Mesothelial cell of epicardium (in vitro differentiated cells): Measurements from ENCODE around the gene ARRB1. TPM values are rescaled to one million over a fixed set of nuclear protein-coding genes. Genes with fewer than 3 reads are reported as not detected.
A peak's percentile ranks its signal among the peaks of the same experiment; 100 is the strongest.

Experiments used
- DNase-seq, 2 experiments: peaks; one replicate each; pipeline ENCODE4 v3.0.0; 2021; ENCODE audit warnings: low spot score in 2 of 2; ENCODE audit not compliant: unreplicated experiment in 2 of 2
- H3K27ac Mint-ChIP-seq: 2 replicates; pipeline ENCODE4 v1.8.0; 2021; ENCODE audit warnings: mixed read lengths
- H3K27me3 Mint-ChIP-seq: 2 replicates; pipeline ENCODE4 v1.8.0; 2021; ENCODE audit warnings: low read depth, mixed read lengths
- H3K36me3 Mint-ChIP-seq: 2 replicates; pipeline ENCODE4 v1.8.0; 2021; ENCODE audit warnings: mixed read lengths
- H3K4me1 Mint-ChIP-seq: 2 replicates; pipeline ENCODE4 v1.8.0; 2021; ENCODE audit warnings: mixed read lengths
- H3K4me3 Mint-ChIP-seq: 2 replicates; pipeline ENCODE4 v1.8.0; 2021; ENCODE audit warnings: mild to moderate bottlenecking, moderate library complexity, mixed read lengths
- H3K9me3 Mint-ChIP-seq: 2 replicates; pipeline ENCODE4 v1.8.0; 2021; ENCODE audit warnings: mixed read lengths
- total RNA-seq: library from RNA; stranded (reverse); gene quantifications from 3 replicates; pipeline ENCODE4 v1.2.1, GENCODE V29; 2021
- TF ChIP-seq, protein P1 (sequence below): fragments of 200-600 bp; sonication (generic); IDR thresholded peaks from one replicate; pipeline ENCODE4 v1.5.0; 2021; ENCODE audit warnings: antibody characterized with exemption; ENCODE audit not compliant: unreplicated experiment

The ARRB1 gene
- total RNA-seq, 1 donor from 2014 or later: 17.5 TPM

- Mint-ChIP-seq H3K4me1 (peaks cover 9% of the 10 kb centered on the region), H3K36me3 (no peaks in the 10 kb centered on the region), H3K27me3 (peaks cover 4% of the 10 kb centered on the region), H3K27ac (no peak overlapping the region), H3K4me3 (no peak overlapping the region), H3K9me3 (no peaks in the 10 kb centered on the region)
- TF ChIP-seq, protein P1, sequence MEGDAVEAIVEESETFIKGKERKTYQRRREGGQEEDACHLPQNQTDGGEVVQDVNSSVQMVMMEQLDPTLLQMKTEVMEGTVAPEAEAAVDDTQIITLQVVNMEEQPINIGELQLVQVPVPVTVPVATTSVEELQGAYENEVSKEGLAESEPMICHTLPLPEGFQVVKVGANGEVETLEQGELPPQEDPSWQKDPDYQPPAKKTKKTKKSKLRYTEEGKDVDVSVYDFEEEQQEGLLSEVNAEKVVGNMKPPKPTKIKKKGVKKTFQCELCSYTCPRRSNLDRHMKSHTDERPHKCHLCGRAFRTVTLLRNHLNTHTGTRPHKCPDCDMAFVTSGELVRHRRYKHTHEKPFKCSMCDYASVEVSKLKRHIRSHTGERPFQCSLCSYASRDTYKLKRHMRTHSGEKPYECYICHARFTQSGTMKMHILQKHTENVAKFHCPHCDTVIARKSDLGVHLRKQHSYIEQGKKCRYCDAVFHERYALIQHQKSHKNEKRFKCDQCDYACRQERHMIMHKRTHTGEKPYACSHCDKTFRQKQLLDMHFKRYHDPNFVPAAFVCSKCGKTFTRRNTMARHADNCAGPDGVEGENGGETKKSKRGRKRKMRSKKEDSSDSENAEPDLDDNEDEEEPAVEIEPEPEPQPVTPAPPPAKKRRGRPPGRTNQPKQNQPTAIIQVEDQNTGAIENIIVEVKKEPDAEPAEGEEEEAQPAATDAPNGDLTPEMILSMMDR: no peak
- no peak for DNase-seq
These were observed 38.5 kb upstream of the ARRB1 start for GRCh38 chr11:75389925-75390324.

DNA sequence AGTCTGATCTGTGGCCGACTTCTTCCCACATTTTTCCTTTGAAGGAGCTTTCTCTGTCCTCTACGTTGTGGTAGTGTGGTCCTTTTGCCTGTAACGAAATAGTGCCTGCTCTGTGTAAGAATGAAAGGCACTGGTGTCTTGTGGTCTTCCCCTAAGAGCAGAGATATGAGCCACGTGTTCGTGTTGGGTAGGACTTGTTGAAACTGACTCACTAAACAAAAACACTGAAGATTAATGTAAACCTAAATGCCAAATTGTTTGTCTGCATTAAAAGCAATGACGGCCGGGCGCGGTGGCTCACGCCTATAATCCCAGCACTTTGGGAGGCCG, 37.8 kb upstream of the ARRB1 start:
- Mint-ChIP-seq H3K27ac (no peak overlapping the region), H3K4me1 (peaks cover 11% of the 10 kb centered on the region), H3K4me3 (no peak overlapping the region), H3K27me3 (peaks cover 4% of the 10 kb centered on the region), H3K9me3 (no peaks in the 10 kb centered on the region), H3K36me3 (no peaks in the 10 kb centered on the region)
- TF ChIP-seq, protein P1: no peak
- DNase-seq: no peak

DNA sequence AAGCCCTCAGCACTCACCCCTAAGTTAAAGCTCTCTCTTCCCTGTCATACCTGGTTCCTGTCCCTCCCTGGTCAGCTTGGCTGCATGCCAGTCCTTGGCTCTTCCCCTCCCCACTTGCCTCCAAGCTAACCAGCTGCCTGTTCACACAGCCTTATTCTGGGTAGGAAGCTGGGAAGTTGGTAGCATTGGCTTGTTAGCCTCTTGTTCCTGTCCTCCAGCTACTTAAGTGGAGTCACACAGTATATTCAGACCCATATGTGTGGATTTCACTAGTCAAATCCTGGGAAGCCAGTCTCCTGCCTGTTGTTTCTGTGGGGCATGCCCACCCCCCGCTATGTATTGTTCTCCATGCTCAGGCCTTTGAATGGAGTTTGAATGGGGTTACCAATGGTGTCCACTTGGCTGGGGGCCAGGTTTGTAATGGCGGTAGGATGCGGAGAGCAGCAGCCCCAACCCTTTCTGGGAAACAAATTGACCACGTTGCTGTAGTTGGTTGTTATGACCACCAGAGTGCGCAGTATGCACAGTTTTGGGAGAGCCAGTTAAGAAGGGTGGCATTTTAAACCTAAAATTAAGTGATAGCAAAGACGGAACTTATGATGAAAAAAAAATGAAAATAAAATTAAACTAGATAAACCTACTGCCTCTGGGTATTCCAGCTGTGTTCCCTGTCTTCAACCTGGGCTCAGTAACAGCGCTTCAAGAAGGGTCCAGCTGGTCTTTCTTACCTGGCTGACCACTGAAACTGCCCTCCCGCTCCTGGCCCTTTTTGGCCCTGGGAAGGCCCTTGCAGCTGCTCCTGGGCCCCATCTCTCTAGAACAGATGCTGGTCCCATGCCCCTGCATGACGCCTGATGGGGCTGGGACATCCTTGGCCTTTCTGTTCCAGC, 37.2 kb upstream of the ARRB1 start:
- TF ChIP-seq, protein P1: peak; percentile 81
- H3K4me1 Mint-ChIP-seq: peaks cover 11% of the 10 kb centered on the region
- H3K9me3 Mint-ChIP-seq: no peaks in the 10 kb centered on the region
- H3K27ac Mint-ChIP-seq: no peak overlapping the region
- H3K36me3 Mint-ChIP-seq: no peaks in the 10 kb centered on the region
- no peak overlapping the region for H3K4me3 Mint-ChIP-seq
- peak; percentile 40 to 67 for DNase-seq
- H3K27me3 Mint-ChIP-seq: peaks cover 4% of the 10 kb centered on the region

DNA sequence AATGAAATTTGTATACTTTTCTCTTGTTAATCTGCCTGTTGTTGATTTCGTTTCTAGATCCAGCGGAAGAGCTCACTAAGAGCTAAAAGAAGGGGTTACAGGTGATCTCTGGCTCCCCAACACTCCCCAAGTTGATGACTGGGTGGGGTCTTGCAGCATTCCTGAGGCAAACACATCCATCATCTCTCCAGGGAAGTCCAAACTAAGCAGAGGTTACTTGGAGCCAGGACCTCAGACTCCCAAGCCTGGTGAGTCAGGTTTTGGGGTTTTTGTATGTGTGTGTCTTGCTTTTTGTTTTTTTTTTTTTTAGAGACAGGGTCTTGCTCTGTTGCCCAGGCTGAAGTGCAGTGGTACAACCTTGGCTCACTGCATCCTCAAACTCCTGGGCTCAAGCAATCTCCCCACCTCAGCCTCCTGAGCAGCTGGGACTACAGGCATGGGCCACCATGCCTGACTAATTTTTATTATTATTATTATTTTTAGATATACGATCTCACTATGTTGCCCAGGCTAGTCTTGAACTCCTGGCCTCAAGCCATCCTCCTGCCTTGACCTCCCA, 36.4 kb upstream of the ARRB1 start:
- H3K4me3 Mint-ChIP-seq: no peak overlapping the region
- H3K27me3 Mint-ChIP-seq: peaks cover 4% of the 10 kb centered on the region
- peaks cover 11% of the 10 kb centered on the region for H3K4me1 Mint-ChIP-seq
- peak overlapping the region; percentile 1 for H3K27ac Mint-ChIP-seq
- TF ChIP-seq, protein P1: no peak
- no peaks in the 10 kb centered on the region for H3K36me3 Mint-ChIP-seq
- no peak for DNase-seq
- no peaks in the 10 kb centered on the region for H3K9me3 Mint-ChIP-seq

DNA sequence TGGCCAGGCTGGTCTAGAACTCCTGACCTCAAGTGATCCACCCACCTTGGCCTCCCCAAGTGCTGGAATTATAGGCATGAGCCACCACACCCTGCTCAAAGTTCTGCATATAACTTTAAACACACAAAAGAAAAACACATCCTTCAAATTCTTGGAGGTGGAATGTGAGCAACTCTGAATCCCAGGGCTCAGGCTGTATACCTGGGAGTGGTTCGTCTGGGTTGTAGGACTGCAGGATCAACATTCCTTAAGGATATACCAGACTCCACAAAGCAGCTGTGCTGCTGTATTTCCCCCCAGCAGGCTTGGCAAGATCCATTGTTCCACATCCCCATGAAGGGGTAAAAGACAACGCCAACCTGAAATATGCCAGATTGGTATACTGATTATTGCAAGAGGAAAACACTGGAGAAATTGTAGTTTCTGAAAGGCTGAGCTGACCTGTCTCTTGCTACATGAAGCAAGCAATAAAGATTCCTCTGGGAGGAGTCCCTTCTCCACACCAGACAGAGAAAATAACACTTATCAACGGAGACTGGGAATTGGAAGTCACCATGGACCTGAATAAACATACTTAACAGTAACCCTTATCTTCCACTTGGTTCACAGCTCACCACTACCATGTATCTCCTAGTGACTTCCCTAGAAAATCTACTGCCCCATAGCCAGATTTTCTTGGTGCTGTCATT, 35.6 kb upstream of the ARRB1 start:
- TF ChIP-seq, protein P1: no peak
- Mint-ChIP-seq H3K4me1 (peaks cover 11% of the 10 kb centered on the region), H3K36me3 (no peaks in the 10 kb centered on the region), H3K4me3 (no peak overlapping the region), H3K27me3 (peaks cover 4% of the 10 kb centered on the region), H3K27ac (peak overlapping the region; percentile 88), H3K9me3 (no peaks in the 10 kb centered on the region)
- no peak for DNase-seq
